GM12891 (cell line): ENCODE measurements around the gene LMAN2L.

Experiments
- POLR2A ChIP-seq: IDR thresholded peaks from 2 replicates; pipeline ENCODE4 v1.6.1; 2011; ENCODE audit warnings: low read depth, low read length, control low read depth
- POLR2AphosphoS5 ChIP-seq: IDR thresholded peaks from 2 replicates; pipeline ENCODE4 v1.6.1; 2011; ENCODE audit warnings: low read depth, low read length, control low read depth
- SPI1 ChIP-seq: IDR thresholded peaks from 2 replicates; pipeline ENCODE4 v1.6.1; 2011; ENCODE audit warnings: low read depth, low read length, control low read depth

DNA sequence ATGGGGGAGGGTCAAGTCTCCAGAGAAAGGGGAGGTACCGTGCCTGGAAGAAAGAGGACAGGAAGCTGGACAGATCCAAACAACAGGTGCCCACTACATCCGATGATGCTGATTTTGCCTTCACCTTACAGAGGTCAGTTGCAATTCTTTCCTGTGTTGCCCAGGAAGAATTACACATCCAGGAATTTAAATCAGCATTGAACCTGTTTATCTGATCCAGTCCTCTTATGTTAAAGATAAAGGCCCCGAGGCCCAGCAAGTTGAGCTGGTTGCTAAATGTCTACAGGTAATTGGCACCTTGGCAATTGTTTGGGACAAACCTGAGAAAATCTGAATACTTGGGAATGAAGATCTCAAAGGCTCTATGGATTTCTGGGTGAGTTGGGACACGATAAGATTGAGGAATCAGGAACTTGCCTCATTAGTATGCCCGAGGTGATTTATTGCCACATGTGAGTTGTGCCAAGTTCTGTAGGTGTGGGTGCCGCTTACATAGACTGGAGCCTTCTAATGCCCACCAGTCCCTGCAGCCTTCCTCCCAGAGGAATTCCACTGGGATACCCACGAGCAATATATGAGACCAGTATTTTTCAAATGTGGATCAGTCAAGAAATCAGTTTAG lies 13.9 kb upstream of the LMAN2L start:
- no peak for TF ChIP-seq POLR2AphosphoS5
- TF ChIP-seq POLR2A: no peak
- no peak for TF ChIP-seq SPI1
